Left lung (tissue), 10 donors: ENCODE measurements around the gene IQCB1. TPM values are rescaled to one million over a fixed set of nuclear protein-coding genes. Genes with fewer than 3 reads are reported as not detected.

Source experiments
- ATAC-seq: fragments of 200-7000 bp; cut with Tn5 transposase; one replicate; pipeline ENCODE4 v1.9.1; 2020; ENCODE audit warnings: moderate library complexity
- DNase-seq, 4 donors: peaks; one replicate each; pipeline ENCODE4 v3.0.0-alpha.2; 2013 to 2020
- H3K27ac ChIP-seq, 2 donors: fragments of 200-600 bp; sonication (generic) in 1 of 2; one replicate each; pipeline versions ENCODE4 v1.5.0 to v1.8.0; 2020 to 2021
- H3K27me3 ChIP-seq, 2 donors: fragments of 200-600 bp; sonication (generic) in 1 of 2; one replicate each; pipeline versions ENCODE4 v1.5.0 to v1.8.0; 2020 to 2021
- H3K36me3 ChIP-seq, 2 donors: fragments of 200-600 bp; sonication (generic) in 1 of 2; one replicate each; pipeline versions ENCODE4 v1.5.0 to v1.8.0; 2020 to 2021
- H3K4me1 ChIP-seq, 2 donors: fragments of 200-600 bp; one replicate each; pipeline ENCODE4 v1.8.0; 2021
- H3K4me3 ChIP-seq, 2 donors: fragments of 200-600 bp; sonication (generic) in 1 of 2; one replicate each; pipeline versions ENCODE4 v1.5.0 to v1.8.0; 2020 to 2021; ENCODE audit warnings: mild to moderate bottlenecking in 1 of 2
- H3K9me3 ChIP-seq, 2 donors: fragments of 200-600 bp; sonication (generic) in 1 of 2; one replicate each; pipeline versions ENCODE4 v1.5.0 to v1.8.0; 2020 to 2021
- intact Hi-C, 2 donors: fragments of 100-400 bp; cut with DNase I; formaldehyde crosslinking; loops; one replicate each; pipeline versions ENCODE4 v1.11.2 to v1.14.2; 2022
- polyA plus RNA-seq, 6 donors: library from polyadenylated mRNA; unstranded; fragments of 120-200 nt; gene quantifications; one replicate each; pipeline ENCODE4 v1.2.1, GENCODE V29; 2013; ENCODE audit not compliant: insufficient read length in 6 of 6
- total RNA-seq, 2 donors: library from RNA; stranded (reverse); fragmentation: NEBNext Ultra II Directional; extraction: Animal tissue kit (Norgen Biotek cat#: 25700); gene quantifications; one replicate each; pipeline ENCODE4 v1.2.1, GENCODE V29; 2021
- TF ChIP-seq, protein P1 (sequence below), 2 donors: fragments of 200-600 bp; sonication (generic) in 1 of 2; IDR thresholded peaks; one replicate each; pipeline versions ENCODE4 v1.5.0 to v1.8.0; 2021; ENCODE audit warnings: antibody characterized with exemption in 2 of 2
- donor health status: DM: no; HTN: yes; CAD: no.
- donor health status: DM: no; HTN: no; CAD: no.

The IQCB1 gene
- total and polyA plus RNA-seq, 8 donors = 11.9 to 50.6 (median 39.4) TPM

DNA sequence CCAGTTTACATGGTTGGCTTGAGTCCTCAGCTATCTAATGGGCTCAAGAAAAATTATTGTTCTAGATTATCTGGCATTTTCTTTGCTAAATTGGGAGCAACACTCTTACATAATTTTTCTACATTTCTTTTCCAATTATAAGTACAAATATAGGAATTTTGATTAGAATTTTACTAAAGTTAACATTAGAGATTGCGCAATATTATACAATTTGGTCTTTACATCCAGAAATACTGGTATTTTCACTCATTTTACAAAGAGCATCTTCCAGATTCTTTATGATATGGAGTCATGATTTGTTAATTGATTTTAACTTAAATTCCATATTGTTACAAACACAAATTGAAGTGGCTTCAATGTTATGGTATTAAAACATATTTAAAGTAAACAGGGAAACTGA, 65.6 kb downstream of the IQCB1 start:
- ATAC-seq = no peak
- intact Hi-C loops = no loop called here
- no peaks in the 10 kb centered on the region for H3K9me3 ChIP-seq
- TF ChIP-seq, protein P1, sequence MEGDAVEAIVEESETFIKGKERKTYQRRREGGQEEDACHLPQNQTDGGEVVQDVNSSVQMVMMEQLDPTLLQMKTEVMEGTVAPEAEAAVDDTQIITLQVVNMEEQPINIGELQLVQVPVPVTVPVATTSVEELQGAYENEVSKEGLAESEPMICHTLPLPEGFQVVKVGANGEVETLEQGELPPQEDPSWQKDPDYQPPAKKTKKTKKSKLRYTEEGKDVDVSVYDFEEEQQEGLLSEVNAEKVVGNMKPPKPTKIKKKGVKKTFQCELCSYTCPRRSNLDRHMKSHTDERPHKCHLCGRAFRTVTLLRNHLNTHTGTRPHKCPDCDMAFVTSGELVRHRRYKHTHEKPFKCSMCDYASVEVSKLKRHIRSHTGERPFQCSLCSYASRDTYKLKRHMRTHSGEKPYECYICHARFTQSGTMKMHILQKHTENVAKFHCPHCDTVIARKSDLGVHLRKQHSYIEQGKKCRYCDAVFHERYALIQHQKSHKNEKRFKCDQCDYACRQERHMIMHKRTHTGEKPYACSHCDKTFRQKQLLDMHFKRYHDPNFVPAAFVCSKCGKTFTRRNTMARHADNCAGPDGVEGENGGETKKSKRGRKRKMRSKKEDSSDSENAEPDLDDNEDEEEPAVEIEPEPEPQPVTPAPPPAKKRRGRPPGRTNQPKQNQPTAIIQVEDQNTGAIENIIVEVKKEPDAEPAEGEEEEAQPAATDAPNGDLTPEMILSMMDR (IDR thresholded peaks at IDR 0.05) = no peak
- H3K36me3 ChIP-seq = peaks cover 0 to 56% of the 10 kb centered on the region in 2 donors
- H3K27me3 ChIP-seq = no peaks in the 10 kb centered on the region
- H3K4me1 ChIP-seq = no peaks in the 10 kb centered on the region
- no peak overlapping the region for H3K4me3 ChIP-seq
- no peak overlapping the region for H3K27ac ChIP-seq
- no peak for DNase-seq

DNA sequence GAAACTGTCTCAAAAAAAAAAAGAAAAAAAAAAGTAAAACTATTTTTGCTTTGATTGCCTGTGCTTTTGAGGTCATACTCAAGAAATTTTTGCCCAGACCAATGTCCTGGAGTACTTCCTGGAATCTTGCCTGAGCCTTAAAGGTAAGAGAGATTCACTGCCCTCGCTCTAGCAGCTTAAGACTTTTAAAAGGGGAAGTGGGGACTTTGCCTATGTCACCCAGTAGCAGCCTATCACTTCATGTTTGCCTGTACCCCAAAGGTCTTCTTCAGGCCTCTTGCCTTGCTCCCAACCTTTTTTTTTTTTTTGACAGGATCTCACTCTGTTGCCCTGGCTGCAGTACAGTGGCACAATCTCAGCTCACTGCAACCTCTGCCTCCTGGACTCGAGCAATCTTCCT, 66.4 kb downstream of the IQCB1 start:
- Histone ChIP-seq H3K4me3 (no peak overlapping the region), H3K4me1 (no peaks in the 10 kb centered on the region), H3K27ac (no peak overlapping the region), H3K9me3 (no peaks in the 10 kb centered on the region), H3K27me3 (no peaks in the 10 kb centered on the region), H3K36me3 (peaks cover 0 to 49% of the 10 kb centered on the region in 2 donors)
- no peak for ATAC-seq
- intact Hi-C loops = no loop called here
- no peak for DNase-seq
- TF ChIP-seq, protein P1 (IDR thresholded peaks at IDR 0.05) = no peak

DNA sequence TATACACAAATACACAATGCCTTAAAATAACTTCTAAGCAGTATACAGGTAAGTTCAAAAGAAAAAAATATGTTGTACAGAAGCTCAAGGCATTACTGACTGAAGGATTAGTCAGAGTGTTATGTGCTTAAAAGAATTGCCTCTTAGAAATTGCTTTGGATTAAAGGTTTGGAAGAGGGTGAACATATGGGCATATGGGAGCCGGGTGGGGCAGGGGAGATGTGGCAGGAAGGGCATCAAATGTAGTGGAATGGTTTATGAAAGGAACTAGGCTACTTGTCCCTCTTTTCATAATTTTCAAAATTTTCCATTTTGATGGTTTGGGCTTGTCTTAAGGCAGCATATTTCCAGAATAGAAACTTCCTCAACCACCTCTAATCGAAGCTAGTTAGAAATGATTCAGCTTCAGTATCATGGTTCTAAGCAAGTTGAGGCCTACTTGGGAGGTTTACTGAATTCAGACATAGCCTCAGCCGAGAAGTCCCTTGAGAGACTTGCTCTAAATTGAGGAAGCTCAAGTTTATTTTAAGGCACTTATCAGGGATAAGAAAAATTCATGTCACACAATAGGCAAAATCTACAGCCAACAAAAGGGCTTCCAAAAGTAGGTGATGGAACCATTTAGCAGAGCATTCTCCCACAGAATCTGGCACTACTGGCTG, 75.2 kb downstream of the IQCB1 start:
- no peaks in the 10 kb centered on the region for H3K36me3 ChIP-seq
- H3K27ac ChIP-seq = no peak overlapping the region
- intact Hi-C loops = no loop called here
- TF ChIP-seq, protein P1 (IDR thresholded peaks at IDR 0.05) = no peak
- no peaks in the 10 kb centered on the region for H3K27me3 ChIP-seq
- DNase-seq = no peak
- no peaks in the 10 kb centered on the region for H3K4me1 ChIP-seq
- no peak for ATAC-seq
- no peaks in the 10 kb centered on the region for H3K9me3 ChIP-seq
- no peak overlapping the region for H3K4me3 ChIP-seq

DNA sequence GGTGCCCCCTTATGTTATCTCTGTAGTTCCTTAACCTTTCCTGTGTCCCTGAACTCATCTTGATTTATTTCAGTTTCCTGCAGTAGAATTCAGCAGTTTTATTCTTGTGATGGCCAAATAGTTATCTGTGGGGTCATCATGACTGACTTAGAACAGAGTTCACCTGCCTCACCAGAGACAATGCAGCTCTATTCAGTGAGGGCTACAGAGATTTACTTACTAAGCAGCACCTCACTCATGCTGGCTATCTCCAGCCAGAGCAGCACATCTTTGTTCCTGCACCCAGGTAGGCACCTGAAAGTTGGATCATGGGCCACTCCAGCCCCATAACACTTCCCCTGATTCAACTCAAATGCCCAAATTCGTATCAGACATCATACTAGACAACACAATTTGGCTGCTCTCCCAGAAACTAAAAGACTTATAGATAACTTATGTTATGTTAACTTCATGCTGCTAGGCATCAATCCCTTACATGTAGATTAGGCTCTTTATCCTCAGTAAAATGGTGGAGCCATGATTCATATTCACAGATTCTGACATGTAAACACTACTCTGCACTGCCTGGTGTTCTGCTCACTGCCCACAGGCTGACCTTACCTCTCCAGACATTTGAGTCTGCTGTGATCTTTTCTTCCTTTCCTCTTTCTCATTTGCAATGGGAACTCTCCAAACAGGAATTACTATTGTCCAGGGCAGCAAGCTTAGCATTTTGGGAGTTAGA, 76.0 kb downstream of the IQCB1 start:
- DNase-seq (no peak), ATAC-seq (no peak)
- Histone ChIP-seq H3K4me3 (no peak overlapping the region), H3K27ac (no peak overlapping the region), H3K27me3 (peaks cover 0 to 3% of the 10 kb centered on the region in 2 donors), H3K4me1 (no peaks in the 10 kb centered on the region), H3K36me3 (no peaks in the 10 kb centered on the region), H3K9me3 (no peaks in the 10 kb centered on the region)
- intact Hi-C loops = no loop called here
- TF ChIP-seq, protein P1 (IDR thresholded peaks at IDR 0.05) = no peak

DNA sequence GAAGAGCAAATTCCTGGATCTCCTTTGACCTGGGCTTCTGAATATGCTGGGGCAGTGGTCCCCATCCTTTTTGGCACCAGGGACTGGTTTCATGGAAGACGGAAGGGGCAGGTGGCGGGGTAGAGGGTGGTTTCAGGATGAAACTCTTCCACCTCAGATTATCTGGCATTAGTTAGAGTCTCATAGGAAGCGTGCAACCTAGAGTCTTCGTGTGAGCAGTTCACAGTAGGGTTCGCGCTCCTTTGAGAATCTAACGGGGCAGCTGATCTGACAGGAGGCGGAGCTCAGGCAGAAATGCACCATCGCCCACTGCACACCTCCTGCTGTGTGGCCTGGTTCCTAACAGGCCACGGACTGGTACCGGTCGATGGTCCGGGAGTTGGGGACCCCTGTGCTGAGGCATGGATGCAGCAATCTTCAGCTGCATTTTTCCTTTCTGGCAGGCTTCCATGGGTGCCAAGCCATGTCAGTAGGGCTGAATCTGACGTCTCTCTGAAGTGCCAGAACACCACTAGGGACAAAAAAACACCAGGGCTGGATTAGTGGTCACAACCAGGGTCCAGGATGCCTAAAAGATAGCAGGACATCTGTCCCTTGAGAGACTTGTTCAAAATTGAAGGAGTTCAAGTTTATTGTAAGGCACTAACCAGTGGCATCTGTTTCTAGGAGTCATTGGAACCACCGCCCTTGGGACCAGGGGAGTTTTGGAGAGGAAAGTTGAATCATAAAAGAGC, 76.9 kb downstream of the IQCB1 start:
- Histone ChIP-seq H3K36me3 (no peaks in the 10 kb centered on the region), H3K27me3 (peaks cover 0 to 4% of the 10 kb centered on the region in 2 donors), H3K4me3 (no peak overlapping the region), H3K4me1 (no peaks in the 10 kb centered on the region), H3K9me3 (no peaks in the 10 kb centered on the region), H3K27ac (no peak overlapping the region)
- intact Hi-C loops = no loop called here
- TF ChIP-seq, protein P1 (IDR thresholded peaks at IDR 0.05) = no peak
- DNase-seq (no peak), ATAC-seq (no peak)
